ENCODE data around the gene KIAA1755.
"Not testable (repeated sequence)": the region's sequence is repeated elsewhere in the genome, so short reads cannot be mapped to it uniquely, and the experiment has no call there.

KIAA1755 gene

GRCh38 chr20:38290829-38291814 lies 30.6 kb upstream of the KIAA1755 start:
- no peak for DNase-seq

GRCh38 chr20:38286586-38287531 lies 26.3 kb upstream of the KIAA1755 start:
- DNase-seq: no peak

- no peak for DNase-seq
Measured at GRCh38 chr20:38284893-38285444, 24.4 kb upstream of the KIAA1755 start.

- DNase-seq: not testable (repeated sequence)
Measured at GRCh38 chr20:38284066-38284650, 23.6 kb upstream of the KIAA1755 start.

- no peak for DNase-seq
Measured at GRCh38 chr20:38283236-38283635, 22.7 kb upstream of the KIAA1755 start.

GRCh38 chr20:38281176-38281915 lies 20.8 kb upstream of the KIAA1755 start:
- DNase-seq: not testable (repeated sequence)

GRCh38 chr20:38278763-38279162 lies 18.2 kb upstream of the KIAA1755 start:
- no peak for DNase-seq

- DNase-seq: no peak
Measured at GRCh38 chr20:38278131-38278530, 17.6 kb upstream of the KIAA1755 start.

- no peak for DNase-seq
Measured at GRCh38 chr20:38277691-38278090, 17.2 kb upstream of the KIAA1755 start.

GRCh38 chr20:38277285-38277684 lies 16.8 kb upstream of the KIAA1755 start:
- no peak for DNase-seq

- DNase-seq: no peak
Measured at GRCh38 chr20:38275815-38276550, 15.4 kb upstream of the KIAA1755 start.

GRCh38 chr20:38272961-38273360 lies 12.4 kb upstream of the KIAA1755 start:
- no peak for DNase-seq

GRCh38 chr20:38272398-38272797 lies 11.9 kb upstream of the KIAA1755 start:
- no peak for DNase-seq

GRCh38 chr20:38271608-38272120 lies 11.1 kb upstream of the KIAA1755 start:
- no peak for DNase-seq

GRCh38 chr20:38270869-38271605 lies 10.5 kb upstream of the KIAA1755 start:
- no peak for DNase-seq

- no peak for DNase-seq
Measured at GRCh38 chr20:38269715-38270114, 9.2 kb upstream of the KIAA1755 start.

GRCh38 chr20:38269040-38269439 lies 8.5 kb upstream of the KIAA1755 start:
- no peak for DNase-seq

GRCh38 chr20:38267901-38268514 lies 7.5 kb upstream of the KIAA1755 start:
- DNase-seq: no peak

- DNase-seq: no peak
Measured at GRCh38 chr20:38267296-38267695, 6.8 kb upstream of the KIAA1755 start.

- DNase-seq: no peak
Measured at GRCh38 chr20:38266426-38266825, 5.9 kb upstream of the KIAA1755 start.

All from effector CD8-positive, alpha-beta T cell (primary cell).